Testis (tissue), 3 donors: ENCODE measurements around the gene CAPS2. TPM values are rescaled to one million over a fixed set of nuclear protein-coding genes. Genes with fewer than 3 reads are reported as not detected.
"Not testable (repeated sequence)": the region's sequence is repeated elsewhere in the genome, so short reads cannot be mapped to it uniquely, and the experiment has no call there.

Experiments used
- DNase-seq: peaks from one replicate; pipeline ENCODE4 v3.0.0-alpha.2; 2019
- H3K27ac ChIP-seq, 2 donors: fragments of 200-600 bp; sonication (generic); one replicate each; pipeline ENCODE4 v1.5.1; 2019
- H3K27me3 ChIP-seq: fragments of 200-600 bp; sonication (generic); one replicate; pipeline ENCODE4 v1.5.1; 2019
- H3K36me3 ChIP-seq: fragments of 200-600 bp; sonication (generic); one replicate; pipeline ENCODE4 v1.5.1; 2017; ENCODE audit warnings: low read depth; ENCODE audit errors: missing control alignments
- H3K4me1 ChIP-seq: fragments of 200-600 bp; sonication (generic); one replicate; pipeline ENCODE4 v1.5.1; 2019
- H3K4me3 ChIP-seq, 2 donors: fragments of 200-600 bp; sonication (generic); one replicate each; pipeline ENCODE4 v1.5.1; 2017 to 2019
- H3K9me3 ChIP-seq: fragments of 200-600 bp; sonication (generic); one replicate; pipeline ENCODE4 v1.5.1; 2017
- POLR2A ChIP-seq: fragments of 450-650 bp; IDR thresholded peaks from one replicate; pipeline ENCODE4 v1.6.1; 2017; ENCODE audit warnings: antibody characterized with exemption, mild to moderate bottlenecking, moderate library complexity
- WGBS, 2 donors: methylation state at CpG; one replicate each; pipeline ENCODE4 v1.1.5; 2018; 5-methylcytosine and 5-hydroxymethylcytosine counted together
- intact Hi-C: fragments of 100-400 bp; cut with DNase I; formaldehyde crosslinking; loops from one replicate; pipeline ENCODE4 v1.15.1; 2023; ENCODE audit warnings: low total_unique reads
- polyA plus RNA-seq: library from polyadenylated mRNA; stranded (reverse); fragments of 350-450 nt; fragmentation: Illumina TruSeq; extraction: RNeasy Lipid Tissue Mini Kit (QIAGEN cat#74804); gene quantifications from one replicate; pipeline ENCODE4 v1.2.3, GENCODE V29; 2014; ENCODE audit warnings: low read depth, low replicate concordance; ENCODE audit not compliant: insufficient read depth
- total RNA-seq, 2 donors: library from RNA; depleted of rRNA; stranded (reverse); fragments of >200 nt; gene quantifications; one replicate each; pipeline ENCODE4 v1.2.3, GENCODE V29; 2016
- TF ChIP-seq, protein P1 (sequence below), 3 experiments: fragments of 450-650 bp in 2 of 3; fragments of 200-600 bp in 1 of 3; sonication (generic) in 1 of 3; IDR thresholded peaks; one replicate each; pipeline ENCODE4 v1.5.1; 2016 to 2019; ENCODE audit warnings: antibody characterized with exemption in 3 of 3, mild to moderate bottlenecking in 2 of 3, moderate library complexity in 1 of 3

Gene CAPS2
- total and polyA plus RNA-seq, 3 donors from 2014 or later: 8.1 to 25.6 (median 22.1) TPM

DNA sequence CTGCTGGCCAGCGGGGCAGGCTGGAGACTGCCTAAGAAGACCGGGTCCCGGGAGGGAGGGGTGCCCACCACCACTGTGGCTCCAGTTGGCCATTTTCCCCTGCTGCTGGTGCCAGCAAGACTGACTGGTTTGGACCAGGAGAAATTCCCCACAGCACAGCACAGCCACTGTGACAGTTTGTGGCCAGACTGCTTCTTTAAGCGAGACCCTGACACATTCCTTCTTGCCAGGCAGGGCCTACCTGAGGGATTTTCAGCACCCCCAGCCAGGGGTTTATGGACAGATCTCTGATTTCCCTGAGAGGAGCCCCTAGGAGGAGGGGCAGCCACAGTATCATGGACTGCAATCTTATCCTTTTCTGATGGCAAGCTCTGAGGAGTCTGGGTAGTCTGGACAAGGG lies 19.8 kb upstream of the CAPS2 start:
- no peaks in the 10 kb centered on the region for H3K4me1 ChIP-seq
- no peak for TF ChIP-seq POLR2A
- TF ChIP-seq, protein P1, sequence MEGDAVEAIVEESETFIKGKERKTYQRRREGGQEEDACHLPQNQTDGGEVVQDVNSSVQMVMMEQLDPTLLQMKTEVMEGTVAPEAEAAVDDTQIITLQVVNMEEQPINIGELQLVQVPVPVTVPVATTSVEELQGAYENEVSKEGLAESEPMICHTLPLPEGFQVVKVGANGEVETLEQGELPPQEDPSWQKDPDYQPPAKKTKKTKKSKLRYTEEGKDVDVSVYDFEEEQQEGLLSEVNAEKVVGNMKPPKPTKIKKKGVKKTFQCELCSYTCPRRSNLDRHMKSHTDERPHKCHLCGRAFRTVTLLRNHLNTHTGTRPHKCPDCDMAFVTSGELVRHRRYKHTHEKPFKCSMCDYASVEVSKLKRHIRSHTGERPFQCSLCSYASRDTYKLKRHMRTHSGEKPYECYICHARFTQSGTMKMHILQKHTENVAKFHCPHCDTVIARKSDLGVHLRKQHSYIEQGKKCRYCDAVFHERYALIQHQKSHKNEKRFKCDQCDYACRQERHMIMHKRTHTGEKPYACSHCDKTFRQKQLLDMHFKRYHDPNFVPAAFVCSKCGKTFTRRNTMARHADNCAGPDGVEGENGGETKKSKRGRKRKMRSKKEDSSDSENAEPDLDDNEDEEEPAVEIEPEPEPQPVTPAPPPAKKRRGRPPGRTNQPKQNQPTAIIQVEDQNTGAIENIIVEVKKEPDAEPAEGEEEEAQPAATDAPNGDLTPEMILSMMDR (IDR thresholded peaks at IDR 0.05): no peak
- DNase-seq: no peak
- H3K9me3 ChIP-seq: no peaks in the 10 kb centered on the region
- no peaks in the 10 kb centered on the region for H3K36me3 ChIP-seq
- no peak overlapping the region for H3K27ac ChIP-seq
- intact Hi-C loops: no loop called here
- 90 to 100% methylated on average over 4 of the region's 4 CpGs for WGBS, 2 donors
- H3K27me3 ChIP-seq: no peaks in the 10 kb centered on the region
- no peak overlapping the region for H3K4me3 ChIP-seq

DNA sequence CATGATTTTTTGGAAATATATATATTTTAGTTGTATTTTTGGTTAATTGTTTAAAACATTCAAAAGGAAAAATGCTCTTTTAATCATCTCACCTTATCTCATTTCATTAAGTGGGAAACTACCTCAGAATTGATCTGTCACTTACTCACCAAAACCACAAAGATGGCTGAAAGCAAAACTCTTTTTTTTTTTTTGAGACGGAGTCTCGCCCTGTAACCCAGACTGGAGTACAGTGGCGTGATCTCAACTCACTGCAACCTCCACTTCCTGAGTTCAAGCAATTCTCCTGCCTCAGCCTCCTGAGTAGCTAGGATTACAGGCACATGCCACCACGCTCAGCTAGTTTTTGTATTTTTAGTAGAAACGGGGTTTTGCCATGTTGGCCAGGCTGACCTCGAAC lies 16.1 kb upstream of the CAPS2 start:
- H3K4me1 ChIP-seq, H3K27ac ChIP-seq, H3K27me3 ChIP-seq, H3K9me3 ChIP-seq, DNase-seq, H3K36me3 ChIP-seq, H3K4me3 ChIP-seq, intact Hi-C loops: not testable (repeated sequence)
- WGBS, 2 donors: 89 to 90% methylated on average over 6 of the region's 6 CpGs

DNA sequence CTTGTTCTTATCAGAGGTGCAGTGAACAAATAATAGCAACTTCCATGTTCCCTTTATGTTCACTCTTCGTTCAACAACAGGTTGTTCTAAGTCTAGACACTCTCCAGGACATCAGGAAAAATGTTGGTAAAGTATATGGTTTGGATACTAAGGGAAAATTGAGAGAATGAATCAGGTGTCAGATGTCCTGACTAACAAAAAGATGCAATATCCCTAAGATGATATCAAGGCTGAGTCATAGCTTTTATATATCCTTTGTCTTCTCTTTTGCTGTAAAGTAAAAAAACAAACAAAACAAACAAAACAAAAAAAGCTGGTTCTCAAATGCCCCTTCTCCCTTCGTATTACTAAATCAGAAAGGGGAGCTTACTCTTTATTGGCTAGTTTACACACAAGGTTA lies 15.4 kb upstream of the CAPS2 start:
- intact Hi-C loops: no loop called here
- no peaks in the 10 kb centered on the region for H3K4me1 ChIP-seq
- no peaks in the 10 kb centered on the region for H3K36me3 ChIP-seq
- no peak for DNase-seq
- no peaks in the 10 kb centered on the region for H3K27me3 ChIP-seq
- WGBS, 2 donors: 88% methylated on average over 2 of the region's 2 CpGs
- no peak overlapping the region for H3K4me3 ChIP-seq
- no peak overlapping the region for H3K27ac ChIP-seq
- TF ChIP-seq, protein P1 (IDR thresholded peaks at IDR 0.05): no peak
- no peak for TF ChIP-seq POLR2A
- H3K9me3 ChIP-seq: no peaks in the 10 kb centered on the region

DNA sequence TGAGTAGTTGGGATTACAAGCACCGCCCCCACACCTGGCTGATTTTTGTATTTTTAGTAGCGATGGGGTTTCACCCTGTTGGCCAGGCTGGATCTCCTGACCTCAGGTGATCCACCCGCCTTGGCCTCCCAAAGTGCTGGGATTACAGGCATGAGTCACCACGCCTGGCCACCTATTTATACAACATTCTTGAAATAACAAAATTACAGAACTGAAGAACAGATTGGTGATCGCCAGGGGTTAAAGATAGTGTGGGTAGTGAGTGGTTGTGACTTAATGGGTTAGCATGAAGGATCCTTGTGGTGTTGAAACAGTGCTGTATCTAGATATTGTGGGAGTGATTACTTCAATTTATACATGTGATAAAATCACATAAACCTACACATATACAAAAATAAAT lies 11.7 kb upstream of the CAPS2 start:
- Histone ChIP-seq H3K27me3 (no peaks in the 10 kb centered on the region), H3K4me3 (peak overlapping the region in 1 of 2 donors; percentile 25), H3K27ac (no peak overlapping the region), H3K4me1 (no peaks in the 10 kb centered on the region), H3K36me3 (no peaks in the 10 kb centered on the region), H3K9me3 (no peaks in the 10 kb centered on the region)
- WGBS, 2 donors: 53 to 72% methylated on average over 5 of the region's 5 CpGs
- TF ChIP-seq, protein P1 (IDR thresholded peaks at IDR 0.05): no peak
- TF ChIP-seq POLR2A: no peak
- intact Hi-C loops: no loop called here
- no peak for DNase-seq

DNA sequence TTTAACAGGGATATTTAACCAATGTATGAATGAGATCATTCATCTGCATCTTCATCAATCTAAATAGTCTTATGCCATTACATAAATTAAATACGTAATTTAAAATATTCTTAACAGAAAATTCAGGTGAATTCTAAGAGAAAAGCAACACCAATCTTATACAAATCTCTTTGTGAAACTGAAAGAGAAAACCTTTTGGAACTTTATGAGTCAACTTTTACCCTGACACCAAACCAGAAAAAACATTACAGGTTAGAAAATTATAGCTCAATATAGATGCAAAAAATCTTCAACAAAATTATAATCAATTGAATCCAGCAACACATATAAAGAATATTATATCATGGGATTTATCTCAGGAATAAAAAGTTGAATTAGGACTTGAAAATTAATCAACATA lies 7.8 kb upstream of the CAPS2 start:
- no peaks in the 10 kb centered on the region for H3K36me3 ChIP-seq
- no peak overlapping the region for H3K4me3 ChIP-seq
- DNase-seq: no peak
- WGBS, 2 donors: 84 to 91% methylated on average over 1 of the region's 1 CpG
- no peak overlapping the region for H3K27ac ChIP-seq
- TF ChIP-seq, protein P1 (IDR thresholded peaks at IDR 0.05): no peak
- no peak for TF ChIP-seq POLR2A
- H3K9me3 ChIP-seq: no peaks in the 10 kb centered on the region
- intact Hi-C loops: loop anchor here (10.0 kb wide), 1 partner anchor 167 kb away; no protein-coding TSS in a partner anchor
- H3K4me1 ChIP-seq: no peaks in the 10 kb centered on the region
- no peaks in the 10 kb centered on the region for H3K27me3 ChIP-seq
